NT2/D1 (cell line): Measurements from ENCODE around the gene DIS3L.

ENCODE experiments used
- DNase-seq: peaks from one replicate; pipeline ENCODE4 v3.0.0-alpha.2; 2011; ENCODE audit warnings: low read depth, low spot score
- H3K27me3 ChIP-seq: 2 replicates; pipeline ENCODE4 v1.6.0; 2011; ENCODE audit warnings: mild to moderate bottlenecking; ENCODE audit not compliant: insufficient read length, insufficient read depth
- H3K36me3 ChIP-seq: 2 replicates; pipeline ENCODE4 v1.6.1; 2011; ENCODE audit warnings: mild to moderate bottlenecking, low read length, mixed read lengths; ENCODE audit not compliant: insufficient read depth, insufficient read length
- H3K4me1 ChIP-seq: 2 replicates; pipeline ENCODE4 v1.5.1; 2011; ENCODE audit not compliant: insufficient read depth, insufficient read length
- H3K4me3 ChIP-seq: 2 replicates; pipeline ENCODE4 v1.5.1; 2011; ENCODE audit warnings: low read depth; ENCODE audit not compliant: insufficient read length
- H3K9ac ChIP-seq: 2 replicates; pipeline ENCODE4 v1.6.0; 2011; ENCODE audit warnings: low read depth; ENCODE audit not compliant: insufficient read length
- H3K9me3 ChIP-seq: 2 replicates; pipeline ENCODE4 v1.5.1; 2011; ENCODE audit warnings: mild to moderate bottlenecking, low read length; ENCODE audit not compliant: insufficient read depth
- SUZ12 ChIP-seq: IDR thresholded peaks from 2 replicates; pipeline ENCODE4 v1.6.1; 2011; ENCODE audit not compliant: insufficient read length, insufficient read depth; ENCODE audit errors: extremely low read depth
- YY1 ChIP-seq: IDR thresholded peaks from 2 replicates; pipeline ENCODE4 v1.6.1; 2011; ENCODE audit not compliant: insufficient read length, insufficient read depth
- ZNF274 ChIP-seq: IDR thresholded peaks from 2 replicates; pipeline ENCODE4 v1.6.1; 2011; ENCODE audit warnings: mild to moderate bottlenecking, low read depth, low read length

The DIS3L gene

DNA sequence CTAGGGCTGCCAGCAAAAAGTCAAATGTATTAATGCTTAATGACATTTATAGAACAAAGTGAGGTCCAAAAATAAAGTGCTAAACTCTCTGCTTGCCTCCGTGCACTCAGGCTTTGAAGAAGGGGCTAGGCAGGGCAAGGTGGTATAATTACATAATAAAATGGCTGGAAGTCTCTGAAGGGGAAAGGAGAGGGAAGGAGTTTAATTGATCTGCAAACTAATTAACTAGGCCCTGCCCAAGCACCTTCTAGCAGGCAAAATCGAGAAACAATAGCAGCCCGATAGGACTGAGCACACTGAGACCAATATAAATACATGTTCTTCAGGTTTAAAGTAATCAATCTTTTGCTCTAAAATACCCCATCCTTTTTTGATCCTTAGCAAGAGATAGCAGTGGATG is 13.0 kb downstream of the DIS3L start:
- Histone ChIP-seq H3K9ac (no peak overlapping the region), H3K4me3 (no peak overlapping the region), H3K4me1 (no peaks in the 10 kb centered on the region), H3K36me3 (peaks cover 26% of the 10 kb centered on the region), H3K27me3 (no peaks in the 10 kb centered on the region), H3K9me3 (no peaks in the 10 kb centered on the region)
- TF ChIP-seq ZNF274, result no peak
- TF ChIP-seq SUZ12, result no peak
- TF ChIP-seq YY1, result no peak
- DNase-seq, result no peak

DNA sequence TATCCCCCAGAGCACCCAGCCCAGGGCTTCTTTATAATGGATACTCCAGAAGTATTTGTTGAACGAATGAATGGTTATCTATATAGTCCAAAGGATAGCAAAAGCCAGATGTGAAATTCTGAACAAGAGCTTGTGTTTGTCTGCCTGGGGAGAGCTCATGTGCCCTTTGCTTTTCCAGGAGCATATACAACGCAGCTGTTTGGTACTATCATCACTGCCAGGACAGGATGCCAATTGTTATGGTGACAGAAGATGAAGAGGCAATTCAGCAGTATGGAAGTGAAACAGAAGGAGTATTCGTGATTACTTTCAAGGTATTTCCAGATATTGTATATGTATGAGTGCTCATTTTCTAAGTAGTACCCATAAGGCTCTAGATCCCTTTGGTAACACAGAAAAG is 15.2 kb downstream of the DIS3L start:
- TF ChIP-seq SUZ12 (no peak), ZNF274 (no peak), YY1 (no peak)
- Histone ChIP-seq H3K36me3 (peaks cover 40% of the 10 kb centered on the region), H3K4me3 (no peak overlapping the region), H3K27me3 (no peaks in the 10 kb centered on the region), H3K9ac (no peak overlapping the region), H3K9me3 (no peaks in the 10 kb centered on the region), H3K4me1 (no peaks in the 10 kb centered on the region)
- DNase-seq, result no peak

- Histone ChIP-seq H3K36me3 (peaks cover 50% of the 10 kb centered on the region), H3K4me1 (no peaks in the 10 kb centered on the region), H3K9ac (no peak overlapping the region), H3K27me3 (no peaks in the 10 kb centered on the region), H3K9me3 (no peaks in the 10 kb centered on the region), H3K4me3 (no peak overlapping the region)
- TF ChIP-seq SUZ12 (no peak), ZNF274 (no peak), YY1 (no peak)
- DNase-seq, result no peak
Measured at GRCh38 chr15:66309828-66310227, 16.5 kb downstream of the DIS3L start.

- peaks cover 55% of the 10 kb centered on the region for H3K36me3 ChIP-seq
- no peak overlapping the region for H3K4me3 ChIP-seq
- no peaks in the 10 kb centered on the region for H3K27me3 ChIP-seq
- H3K4me1 ChIP-seq, result no peaks in the 10 kb centered on the region
- TF ChIP-seq YY1, result no peak
- no peak for TF ChIP-seq SUZ12
- TF ChIP-seq ZNF274, result no peak
- no peaks in the 10 kb centered on the region for H3K9me3 ChIP-seq
- no peak overlapping the region for H3K9ac ChIP-seq
- DNase-seq, result no peak
Measured at GRCh38 chr15:66310786-66311185, 17.4 kb downstream of the DIS3L start.

DNA sequence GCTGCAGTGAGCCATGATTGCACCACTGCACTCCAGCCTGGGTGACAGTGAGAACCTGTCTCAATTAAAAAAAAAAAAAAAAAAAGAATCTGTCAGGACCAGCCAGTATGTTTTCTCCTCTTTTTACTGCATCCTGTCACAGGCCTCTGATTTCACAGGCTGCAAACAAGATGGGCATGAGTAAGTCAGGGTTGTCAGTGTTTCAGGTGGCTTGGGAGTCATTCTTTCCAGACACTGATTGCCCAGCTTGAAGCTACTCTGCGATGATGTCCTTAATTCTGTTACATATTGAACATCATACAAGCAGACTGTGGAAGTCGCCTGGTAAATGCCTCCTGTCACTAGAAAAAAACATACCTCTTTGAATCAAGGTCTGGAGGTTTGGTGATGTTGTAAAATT is 18.8 kb downstream of the DIS3L start:
- H3K36me3 ChIP-seq, result peaks cover 67% of the 10 kb centered on the region
- DNase-seq, result no peak
- H3K9ac ChIP-seq, result no peak overlapping the region
- TF ChIP-seq SUZ12, result no peak
- no peak for TF ChIP-seq YY1
- no peak overlapping the region for H3K4me3 ChIP-seq
- H3K9me3 ChIP-seq, result no peaks in the 10 kb centered on the region
- H3K27me3 ChIP-seq, result no peaks in the 10 kb centered on the region
- H3K4me1 ChIP-seq, result no peaks in the 10 kb centered on the region

GRCh38 chr15:66323312-66323928 is 30.1 kb downstream of the DIS3L start:
- no peak for DNase-seq
- Histone ChIP-seq H3K9ac (no peak overlapping the region), H3K4me3 (no peak overlapping the region), H3K27me3 (no peaks in the 10 kb centered on the region), H3K9me3 (no peaks in the 10 kb centered on the region), H3K36me3 (peaks cover 61% of the 10 kb centered on the region), H3K4me1 (no peaks in the 10 kb centered on the region)
- TF ChIP-seq SUZ12 (no peak), ZNF274 (no peak), YY1 (no peak)

GRCh38 chr15:66326051-66326450 is 32.7 kb downstream of the DIS3L start:
- Histone ChIP-seq H3K4me1 (no peaks in the 10 kb centered on the region), H3K9ac (no peak overlapping the region)

More at GRCh38 chr15:66326051-66326450, 32.7 kb downstream of the DIS3L start:
- TF ChIP-seq SUZ12, result no peak
- no peak for TF ChIP-seq ZNF274
- no peak for TF ChIP-seq YY1
- no peaks in the 10 kb centered on the region for H3K9me3 ChIP-seq
- no peaks in the 10 kb centered on the region for H3K27me3 ChIP-seq
- no peak for DNase-seq
- H3K36me3 ChIP-seq, result peaks cover 75% of the 10 kb centered on the region
- no peak overlapping the region for H3K4me3 ChIP-seq
